ENCODE results near the gene HINT3.
"Not testable (repeated sequence)": the region's sequence is repeated elsewhere in the genome, so short reads cannot be mapped to it uniquely, and the experiment has no call there.

Gene HINT3

GRCh38 chr6:126016591-126016990 is 60.0 kb downstream of the HINT3 start:
- Histone ChIP-seq H3K79me1 (ENCODE audit: low read length) (no peaks in the 10 kb centered on the region), H3K79me2 (ENCODE audit: control insufficient read depth, insufficient read depth, low read length) (no peaks in the 10 kb centered on the region), H3K4me3 (ENCODE audit: low read length) (no peak overlapping the region), H3K4me2 (ENCODE audit: low read length) (no peak overlapping the region), H2BK15ac (replicated peaks; ENCODE audit: low read depth) (no peak overlapping the region), H3K9ac (ENCODE audit: low read length) (no peak overlapping the region), H2AK5ac (ENCODE audit: low read length) (no peak overlapping the region), H3K27ac (ENCODE audit: low read depth, low read length) (no peak overlapping the region), H4K8ac (ENCODE audit: low read depth, low read length) (no peak overlapping the region), H3K18ac (ENCODE audit: low read length) (no peak overlapping the region), H2BK5ac (ENCODE audit: low read length) (no peak overlapping the region), H3K36me3 (ENCODE audit: control insufficient read depth, insufficient read depth, low read length) (peaks cover 2% of the 10 kb centered on the region), H3K56ac (ENCODE audit: low read length) (no peak overlapping the region), H2BK120ac (ENCODE audit: low read depth, low read length) (no peak overlapping the region), H4K5ac (ENCODE audit: low read length) (no peak overlapping the region), H3K27me3 (ENCODE audit: insufficient read depth, low read length, poor library complexity) (no peaks in the 10 kb centered on the region), H3K4ac (ENCODE audit: low read depth, low read length) (no peak overlapping the region), H3K4me1 (ENCODE audit: control insufficient read depth, low read depth, low read length) (no peaks in the 10 kb centered on the region), H3K23ac (ENCODE audit: low read length) (no peak overlapping the region)
- no peak for DNase-seq
- WGBS (ENCODE audit: extremely low coverage, insufficient coverage, low lambda C conversion rate): no CpG with 5 or more reads among the region's 2 CpGs

GRCh38 chr6:126017668-126018067 is 61.1 kb downstream of the HINT3 start:
- no peaks in the 10 kb centered on the region for H3K79me2 ChIP-seq (ENCODE audit: control insufficient read depth, insufficient read depth, low read length)
- H3K18ac ChIP-seq (ENCODE audit: low read length): no peak overlapping the region
- no peak overlapping the region for H3K9ac ChIP-seq (ENCODE audit: low read length)
- H3K27ac ChIP-seq (ENCODE audit: low read depth, low read length): no peak overlapping the region
- no peaks in the 10 kb centered on the region for H3K79me1 ChIP-seq (ENCODE audit: low read length)
- no peak overlapping the region for H4K8ac ChIP-seq (ENCODE audit: low read depth, low read length)
- H2BK120ac ChIP-seq (ENCODE audit: low read depth, low read length): no peak overlapping the region
- no peak overlapping the region for H3K4me2 ChIP-seq (ENCODE audit: low read length)
- H3K4me1 ChIP-seq (ENCODE audit: control insufficient read depth, low read depth, low read length): no peaks in the 10 kb centered on the region
- H2BK15ac ChIP-seq (replicated peaks; ENCODE audit: low read depth): no peak overlapping the region
- H2AK5ac ChIP-seq (ENCODE audit: low read length): no peak overlapping the region
- H3K36me3 ChIP-seq (ENCODE audit: control insufficient read depth, insufficient read depth, low read length): peaks cover 2% of the 10 kb centered on the region
- H3K4me3 ChIP-seq (ENCODE audit: low read length): no peak overlapping the region
- H3K23ac ChIP-seq (ENCODE audit: low read length): no peak overlapping the region
- no peak for DNase-seq
- H3K4ac ChIP-seq (ENCODE audit: low read depth, low read length): no peak overlapping the region
- H3K56ac ChIP-seq (ENCODE audit: low read length): no peak overlapping the region
- no peak overlapping the region for H2BK5ac ChIP-seq (ENCODE audit: low read length)
- H4K5ac ChIP-seq (ENCODE audit: low read length): no peak overlapping the region
- no peaks in the 10 kb centered on the region for H3K27me3 ChIP-seq (ENCODE audit: insufficient read depth, low read length, poor library complexity)

GRCh38 chr6:126020305-126021050 is 63.9 kb downstream of the HINT3 start:
- no peak overlapping the region for H3K4me3 ChIP-seq (ENCODE audit: low read length)
- no peak overlapping the region for H3K18ac ChIP-seq (ENCODE audit: low read length)
- DNase-seq: no peak
- H2AK5ac ChIP-seq (ENCODE audit: low read length): no peak overlapping the region
- H3K79me2 ChIP-seq (ENCODE audit: control insufficient read depth, insufficient read depth, low read length): no peaks in the 10 kb centered on the region
- H3K4me2 ChIP-seq (ENCODE audit: low read length): no peak overlapping the region
- no peak overlapping the region for H3K27ac ChIP-seq (ENCODE audit: low read depth, low read length)
- no peaks in the 10 kb centered on the region for H3K79me1 ChIP-seq (ENCODE audit: low read length)
- no peak overlapping the region for H2BK5ac ChIP-seq (ENCODE audit: low read length)
- no peak overlapping the region for H3K56ac ChIP-seq (ENCODE audit: low read length)
- no peak overlapping the region for H3K9ac ChIP-seq (ENCODE audit: low read length)
- H2BK15ac ChIP-seq (replicated peaks; ENCODE audit: low read depth): no peak overlapping the region
- no peak overlapping the region for H4K5ac ChIP-seq (ENCODE audit: low read length)
- H3K36me3 ChIP-seq (ENCODE audit: control insufficient read depth, insufficient read depth, low read length): peaks cover 2% of the 10 kb centered on the region
- WGBS (ENCODE audit: extremely low coverage, insufficient coverage, low lambda C conversion rate): 100% methylated on average over 4 of the region's 5 CpGs
- H3K27me3 ChIP-seq (ENCODE audit: insufficient read depth, low read length, poor library complexity): no peaks in the 10 kb centered on the region
- no peak overlapping the region for H4K8ac ChIP-seq (ENCODE audit: low read depth, low read length)
- no peak overlapping the region for H3K4ac ChIP-seq (ENCODE audit: low read depth, low read length)
- H3K23ac ChIP-seq (ENCODE audit: low read length): no peak overlapping the region
- H3K4me1 ChIP-seq (ENCODE audit: control insufficient read depth, low read depth, low read length): no peaks in the 10 kb centered on the region
- no peak overlapping the region for H2BK120ac ChIP-seq (ENCODE audit: low read depth, low read length)

- H2BK120ac ChIP-seq (ENCODE audit: low read depth, low read length); H4K8ac ChIP-seq (ENCODE audit: low read depth, low read length); H2BK5ac ChIP-seq (ENCODE audit: low read length); H3K4me3 ChIP-seq (ENCODE audit: low read length); H3K4ac ChIP-seq (ENCODE audit: low read depth, low read length); H3K4me2 ChIP-seq (ENCODE audit: low read length); H3K18ac ChIP-seq (ENCODE audit: low read length); H3K27me3 ChIP-seq (ENCODE audit: insufficient read depth, low read length, poor library complexity); H2AK5ac ChIP-seq (ENCODE audit: low read length); H3K56ac ChIP-seq (ENCODE audit: low read length); H3K79me2 ChIP-seq (ENCODE audit: control insufficient read depth, insufficient read depth, low read length); H3K36me3 ChIP-seq (ENCODE audit: control insufficient read depth, insufficient read depth, low read length); H3K79me1 ChIP-seq (ENCODE audit: low read length); H2BK15ac ChIP-seq (replicated peaks; ENCODE audit: low read depth); H3K4me1 ChIP-seq (ENCODE audit: control insufficient read depth, low read depth, low read length); H3K27ac ChIP-seq (ENCODE audit: low read depth, low read length); H3K23ac ChIP-seq (ENCODE audit: low read length); H4K5ac ChIP-seq (ENCODE audit: low read length); DNase-seq; H3K9ac ChIP-seq (ENCODE audit: low read length): not testable (repeated sequence)
- WGBS (ENCODE audit: extremely low coverage, insufficient coverage, low lambda C conversion rate): no CpG with 5 or more reads among the region's 3 CpGs
Observed at GRCh38 chr6:126023474-126023873, 66.9 kb downstream of the HINT3 start.

GRCh38 chr6:126026001-126026400 is 69.4 kb downstream of the HINT3 start:
- H3K18ac ChIP-seq (ENCODE audit: low read length): no peak overlapping the region
- H2BK5ac ChIP-seq (ENCODE audit: low read length): no peak overlapping the region
- no peak overlapping the region for H4K5ac ChIP-seq (ENCODE audit: low read length)
- no peaks in the 10 kb centered on the region for H3K4me1 ChIP-seq (ENCODE audit: control insufficient read depth, low read depth, low read length)
- H3K9ac ChIP-seq (ENCODE audit: low read length): no peak overlapping the region
- no peaks in the 10 kb centered on the region for H3K79me2 ChIP-seq (ENCODE audit: control insufficient read depth, insufficient read depth, low read length)
- no peak overlapping the region for H4K8ac ChIP-seq (ENCODE audit: low read depth, low read length)
- H3K4me2 ChIP-seq (ENCODE audit: low read length): no peak overlapping the region
- H2BK15ac ChIP-seq (replicated peaks; ENCODE audit: low read depth): no peak overlapping the region
- H3K23ac ChIP-seq (ENCODE audit: low read length): no peak overlapping the region
- no peak overlapping the region for H3K4ac ChIP-seq (ENCODE audit: low read depth, low read length)
- no CpG with 5 or more reads among the region's 2 CpGs for WGBS (ENCODE audit: extremely low coverage, insufficient coverage, low lambda C conversion rate)
- H3K79me1 ChIP-seq (ENCODE audit: low read length): no peaks in the 10 kb centered on the region
- no peak overlapping the region for H3K4me3 ChIP-seq (ENCODE audit: low read length)
- H3K27me3 ChIP-seq (ENCODE audit: insufficient read depth, low read length, poor library complexity): no peaks in the 10 kb centered on the region
- H2AK5ac ChIP-seq (ENCODE audit: low read length): no peak overlapping the region
- H3K56ac ChIP-seq (ENCODE audit: low read length): no peak overlapping the region
- no peak overlapping the region for H2BK120ac ChIP-seq (ENCODE audit: low read depth, low read length)
- DNase-seq: no peak
- no peak overlapping the region for H3K27ac ChIP-seq (ENCODE audit: low read depth, low read length)
- peaks cover under 1% of the 10 kb centered on the region for H3K36me3 ChIP-seq (ENCODE audit: control insufficient read depth, insufficient read depth, low read length)

GRCh38 chr6:126027601-126028000 is 71.0 kb downstream of the HINT3 start:
- H3K27me3 ChIP-seq (ENCODE audit: insufficient read depth, low read length, poor library complexity): no peaks in the 10 kb centered on the region
- H2BK5ac ChIP-seq (ENCODE audit: low read length): no peak overlapping the region
- H2BK15ac ChIP-seq (replicated peaks; ENCODE audit: low read depth): no peak overlapping the region
- H3K9ac ChIP-seq (ENCODE audit: low read length): no peak overlapping the region
- no peak overlapping the region for H3K23ac ChIP-seq (ENCODE audit: low read length)
- no peak overlapping the region for H2BK120ac ChIP-seq (ENCODE audit: low read depth, low read length)
- no peaks in the 10 kb centered on the region for H3K4me1 ChIP-seq (ENCODE audit: control insufficient read depth, low read depth, low read length)
- no peak overlapping the region for H3K4me2 ChIP-seq (ENCODE audit: low read length)
- peaks cover 1% of the 10 kb centered on the region for H3K79me1 ChIP-seq (ENCODE audit: low read length)
- H3K4me3 ChIP-seq (ENCODE audit: low read length): no peak overlapping the region
- no peak overlapping the region for H3K4ac ChIP-seq (ENCODE audit: low read depth, low read length)
- H3K27ac ChIP-seq (ENCODE audit: low read depth, low read length): no peak overlapping the region
- DNase-seq: no peak
- H3K18ac ChIP-seq (ENCODE audit: low read length): no peak overlapping the region
- H3K36me3 ChIP-seq (ENCODE audit: control insufficient read depth, insufficient read depth, low read length): no peaks in the 10 kb centered on the region
- no peak overlapping the region for H3K56ac ChIP-seq (ENCODE audit: low read length)
- no peak overlapping the region for H4K5ac ChIP-seq (ENCODE audit: low read length)
- no peak overlapping the region for H2AK5ac ChIP-seq (ENCODE audit: low read length)
- H4K8ac ChIP-seq (ENCODE audit: low read depth, low read length): no peak overlapping the region
- no peaks in the 10 kb centered on the region for H3K79me2 ChIP-seq (ENCODE audit: control insufficient read depth, insufficient read depth, low read length)

All from mesendoderm (in vitro differentiated cells).